Right atrium auricular region (tissue), 2 donors: ENCODE results near the gene CGRRF1. TPM values are rescaled to one million over a fixed set of nuclear protein-coding genes. Genes with fewer than 3 reads are reported as not detected.

Experiments
- DNase-seq: peaks from one replicate; pipeline ENCODE4 v3.0.0-alpha.2; 2019; ENCODE audit warnings: low spot score
- H3K27ac ChIP-seq, 2 donors: fragments of 200-600 bp; sonication (generic); 1 replicate in 1 of 2; 2 replicates in 1 of 2; pipeline ENCODE4 v1.5.1; 2016 to 2019
- H3K27me3 ChIP-seq, 2 donors: fragments of 200-600 bp; sonication (generic); one replicate each; pipeline versions ENCODE4 v1.5.1 to v1.6.0; 2017 to 2019
- H3K36me3 ChIP-seq: fragments of 200-600 bp; sonication (generic); one replicate; pipeline ENCODE4 v1.5.1; 2016
- H3K4me1 ChIP-seq, 2 donors: fragments of 200-600 bp; sonication (generic); one replicate each; pipeline versions ENCODE4 v1.5.1 to v1.6.0; 2017 to 2019
- H3K4me3 ChIP-seq, 2 donors: fragments of 200-600 bp; sonication (generic); 1 replicate in 1 of 2; 2 replicates in 1 of 2; pipeline ENCODE4 v1.5.1; 2017 to 2019; ENCODE audit warnings: mild to moderate bottlenecking in 1 of 2, moderate library complexity in 1 of 2
- H3K9me3 ChIP-seq, 2 donors: fragments of 200-600 bp; sonication (generic); one replicate each; pipeline ENCODE4 v1.5.1; 2019
- total RNA-seq, 2 donors: library from RNA; depleted of rRNA; stranded (reverse); fragments of >200 nt; gene quantifications; one replicate each; pipeline ENCODE4 v1.1.0, GENCODE V29; 2016
- TF ChIP-seq, protein P1 (sequence below), 2 donors: fragments of 200-600 bp; sonication (generic); IDR thresholded peaks; one replicate each; pipeline ENCODE4 v1.5.1; 2019; ENCODE audit warnings: antibody characterized with exemption in 2 of 2

CGRRF1 gene
- total RNA-seq, 2 donors from 2014 or later = 12.4 to 17.4 TPM

DNA sequence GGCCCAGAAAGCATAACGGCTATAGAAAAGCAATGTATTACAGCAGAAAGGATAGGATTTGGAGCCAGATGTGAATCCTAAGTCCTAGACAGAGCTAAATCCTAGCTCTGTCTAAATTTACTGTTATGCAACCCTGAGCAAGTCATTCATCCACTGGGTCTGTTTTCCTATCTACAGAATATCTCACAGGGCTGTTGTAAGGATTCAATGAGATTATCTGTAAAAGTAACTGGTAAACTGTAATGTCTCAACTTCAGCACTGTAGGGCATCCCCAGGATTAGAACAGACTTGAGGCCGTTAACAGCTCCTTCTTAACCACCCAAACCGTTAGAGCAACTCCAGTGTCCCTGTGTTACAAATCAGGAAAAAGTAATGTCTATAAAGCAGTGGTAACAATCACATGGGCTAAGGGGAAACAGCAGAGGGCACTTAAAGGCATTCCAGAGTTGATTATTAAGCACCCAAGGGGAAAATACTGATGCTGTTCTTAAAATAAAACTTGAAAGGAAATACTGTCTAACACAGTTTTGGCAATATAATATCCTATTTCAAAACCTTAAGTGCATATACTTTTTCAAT lies 31.0 kb upstream of the CGRRF1 start:
- Histone ChIP-seq H3K4me1 (peaks cover 0 to 21% of the 10 kb centered on the region in 2 donors), H3K36me3 (peaks cover 8% of the 10 kb centered on the region), H3K27ac (no peak overlapping the region), H3K27me3 (no peaks in the 10 kb centered on the region), H3K9me3 (no peaks in the 10 kb centered on the region), H3K4me3 (no peak overlapping the region)
- no peak for DNase-seq
- TF ChIP-seq, protein P1, sequence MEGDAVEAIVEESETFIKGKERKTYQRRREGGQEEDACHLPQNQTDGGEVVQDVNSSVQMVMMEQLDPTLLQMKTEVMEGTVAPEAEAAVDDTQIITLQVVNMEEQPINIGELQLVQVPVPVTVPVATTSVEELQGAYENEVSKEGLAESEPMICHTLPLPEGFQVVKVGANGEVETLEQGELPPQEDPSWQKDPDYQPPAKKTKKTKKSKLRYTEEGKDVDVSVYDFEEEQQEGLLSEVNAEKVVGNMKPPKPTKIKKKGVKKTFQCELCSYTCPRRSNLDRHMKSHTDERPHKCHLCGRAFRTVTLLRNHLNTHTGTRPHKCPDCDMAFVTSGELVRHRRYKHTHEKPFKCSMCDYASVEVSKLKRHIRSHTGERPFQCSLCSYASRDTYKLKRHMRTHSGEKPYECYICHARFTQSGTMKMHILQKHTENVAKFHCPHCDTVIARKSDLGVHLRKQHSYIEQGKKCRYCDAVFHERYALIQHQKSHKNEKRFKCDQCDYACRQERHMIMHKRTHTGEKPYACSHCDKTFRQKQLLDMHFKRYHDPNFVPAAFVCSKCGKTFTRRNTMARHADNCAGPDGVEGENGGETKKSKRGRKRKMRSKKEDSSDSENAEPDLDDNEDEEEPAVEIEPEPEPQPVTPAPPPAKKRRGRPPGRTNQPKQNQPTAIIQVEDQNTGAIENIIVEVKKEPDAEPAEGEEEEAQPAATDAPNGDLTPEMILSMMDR (IDR thresholded peaks at IDR 0.05) = no peak

DNA sequence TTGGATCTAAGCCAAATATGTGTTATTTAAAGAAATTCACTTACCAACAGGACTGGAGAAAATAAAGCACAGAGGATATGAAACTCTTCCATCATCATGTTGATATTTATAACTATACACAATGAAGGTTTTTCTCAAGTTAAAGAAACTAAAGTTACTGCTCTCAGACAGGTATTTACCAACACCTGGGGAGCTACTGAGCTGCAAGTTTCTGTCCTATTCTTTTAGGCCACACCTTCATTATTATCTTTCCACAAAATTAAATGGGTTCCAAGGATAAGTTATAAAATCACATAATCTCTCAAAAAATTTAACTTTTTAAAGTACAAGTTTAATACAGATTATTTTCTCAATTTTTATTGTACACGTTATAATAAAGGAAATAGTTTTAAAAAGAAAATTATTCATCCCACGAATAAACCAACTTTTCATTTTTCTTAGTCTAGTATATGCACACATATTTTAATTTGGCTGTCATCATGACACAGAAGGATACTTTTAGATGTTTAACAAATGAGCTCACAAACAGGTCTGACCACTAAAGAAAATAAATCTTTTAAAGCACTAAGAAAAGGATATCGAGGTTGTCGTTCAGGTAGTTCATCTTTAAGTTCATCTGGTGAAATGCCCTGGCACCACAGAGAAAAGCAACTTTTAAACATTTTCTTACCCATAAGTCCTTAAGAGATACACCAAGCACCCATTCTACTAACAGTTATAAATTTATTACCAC lies 28.7 kb upstream of the CGRRF1 start:
- H3K4me3 ChIP-seq = no peak overlapping the region
- peaks cover 0 to 38% of the 10 kb centered on the region in 2 donors for H3K4me1 ChIP-seq
- no peak for DNase-seq
- H3K9me3 ChIP-seq = no peaks in the 10 kb centered on the region
- H3K27me3 ChIP-seq = no peaks in the 10 kb centered on the region
- H3K36me3 ChIP-seq = peaks cover 8% of the 10 kb centered on the region
- no peak overlapping the region for H3K27ac ChIP-seq
- TF ChIP-seq, protein P1 (IDR thresholded peaks at IDR 0.05) = no peak

DNA sequence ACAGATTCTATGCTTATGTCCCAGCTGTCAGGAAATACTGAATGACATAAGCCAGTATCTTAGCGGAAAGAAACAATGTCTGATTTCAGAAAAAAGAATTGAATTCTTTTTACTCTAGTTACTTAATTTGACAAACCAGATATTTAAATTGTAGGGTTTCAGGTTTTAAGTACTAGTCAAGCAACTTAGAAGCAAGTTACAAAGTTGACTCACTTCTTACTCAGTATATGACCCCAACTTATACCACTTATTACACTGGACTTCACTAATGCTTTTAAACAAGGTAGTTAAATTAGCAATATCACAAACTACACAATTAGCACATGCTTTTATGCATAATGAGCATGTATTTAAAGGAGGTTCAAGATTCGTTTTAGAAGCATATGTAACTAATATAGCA lies 28.0 kb upstream of the CGRRF1 start:
- Histone ChIP-seq H3K27ac (no peak overlapping the region), H3K4me3 (no peak overlapping the region), H3K36me3 (peaks cover 8% of the 10 kb centered on the region), H3K4me1 (peaks cover 0 to 45% of the 10 kb centered on the region in 2 donors), H3K27me3 (no peaks in the 10 kb centered on the region), H3K9me3 (no peaks in the 10 kb centered on the region)
- no peak for DNase-seq
- TF ChIP-seq, protein P1 (IDR thresholded peaks at IDR 0.05) = no peak

DNA sequence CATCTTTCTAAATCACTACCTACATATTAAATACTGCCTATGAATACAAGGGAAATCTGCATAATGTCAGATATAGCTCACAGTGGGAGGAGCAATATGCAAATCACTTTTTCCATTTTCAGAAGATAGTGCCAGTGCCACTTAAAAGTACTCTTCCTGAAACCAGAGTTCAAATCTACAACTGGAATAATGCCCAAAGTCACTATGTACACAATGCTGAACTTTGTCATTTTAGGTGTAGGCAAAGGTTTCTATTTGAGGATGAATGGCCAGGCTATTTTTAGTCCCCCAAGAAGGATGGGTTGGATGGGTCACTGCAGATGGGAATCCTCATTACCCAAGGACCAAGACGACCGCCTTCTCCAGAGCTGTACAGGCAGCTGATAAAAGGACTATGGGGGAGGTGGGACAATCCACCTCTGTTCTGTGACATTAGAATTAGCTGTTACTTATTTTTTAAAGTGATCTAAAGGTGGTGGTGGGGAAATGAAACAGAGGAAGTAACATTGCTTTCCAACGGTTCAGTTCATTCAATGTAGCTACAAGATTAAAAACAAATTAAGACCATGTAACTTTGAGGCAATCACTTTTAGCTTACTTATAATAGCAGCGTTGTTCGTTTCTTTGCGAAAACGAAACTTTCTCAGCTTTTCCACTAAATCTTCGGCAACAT lies 26.5 kb upstream of the CGRRF1 start:
- Histone ChIP-seq H3K4me1 (peaks cover 0 to 60% of the 10 kb centered on the region in 2 donors), H3K4me3 (no peak overlapping the region), H3K27me3 (no peaks in the 10 kb centered on the region), H3K27ac (no peak overlapping the region), H3K9me3 (no peaks in the 10 kb centered on the region), H3K36me3 (peaks cover 8% of the 10 kb centered on the region)
- TF ChIP-seq, protein P1 (IDR thresholded peaks at IDR 0.05) = no peak
- DNase-seq = no peak

DNA sequence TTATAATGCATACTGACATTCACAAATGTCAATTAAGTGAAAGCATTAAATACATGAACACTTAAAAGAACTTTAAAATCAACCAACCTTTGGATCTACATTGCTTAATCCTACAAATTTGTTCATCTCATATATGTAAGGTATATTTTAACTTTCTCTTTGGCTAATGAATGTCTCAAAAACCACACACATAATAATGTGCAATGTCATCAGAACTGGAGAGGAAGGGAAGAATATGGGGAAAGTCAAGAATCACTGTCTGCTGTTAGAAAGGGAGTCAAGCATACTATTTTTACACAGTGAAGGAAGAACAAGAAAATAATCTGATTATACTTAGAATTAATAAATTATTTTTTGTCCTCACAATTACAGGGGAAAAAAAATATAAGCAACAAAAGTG lies 25.9 kb upstream of the CGRRF1 start:
- H3K4me3 ChIP-seq = no peak overlapping the region
- no peak for DNase-seq
- H3K36me3 ChIP-seq = peaks cover 8% of the 10 kb centered on the region
- H3K9me3 ChIP-seq = no peaks in the 10 kb centered on the region
- H3K4me1 ChIP-seq = peaks cover 0 to 61% of the 10 kb centered on the region in 2 donors
- H3K27me3 ChIP-seq = no peaks in the 10 kb centered on the region
- no peak overlapping the region for H3K27ac ChIP-seq
- TF ChIP-seq, protein P1 (IDR thresholded peaks at IDR 0.05) = no peak
